ENCODE results near the gene P2RX7.

Gene P2RX7

DNA sequence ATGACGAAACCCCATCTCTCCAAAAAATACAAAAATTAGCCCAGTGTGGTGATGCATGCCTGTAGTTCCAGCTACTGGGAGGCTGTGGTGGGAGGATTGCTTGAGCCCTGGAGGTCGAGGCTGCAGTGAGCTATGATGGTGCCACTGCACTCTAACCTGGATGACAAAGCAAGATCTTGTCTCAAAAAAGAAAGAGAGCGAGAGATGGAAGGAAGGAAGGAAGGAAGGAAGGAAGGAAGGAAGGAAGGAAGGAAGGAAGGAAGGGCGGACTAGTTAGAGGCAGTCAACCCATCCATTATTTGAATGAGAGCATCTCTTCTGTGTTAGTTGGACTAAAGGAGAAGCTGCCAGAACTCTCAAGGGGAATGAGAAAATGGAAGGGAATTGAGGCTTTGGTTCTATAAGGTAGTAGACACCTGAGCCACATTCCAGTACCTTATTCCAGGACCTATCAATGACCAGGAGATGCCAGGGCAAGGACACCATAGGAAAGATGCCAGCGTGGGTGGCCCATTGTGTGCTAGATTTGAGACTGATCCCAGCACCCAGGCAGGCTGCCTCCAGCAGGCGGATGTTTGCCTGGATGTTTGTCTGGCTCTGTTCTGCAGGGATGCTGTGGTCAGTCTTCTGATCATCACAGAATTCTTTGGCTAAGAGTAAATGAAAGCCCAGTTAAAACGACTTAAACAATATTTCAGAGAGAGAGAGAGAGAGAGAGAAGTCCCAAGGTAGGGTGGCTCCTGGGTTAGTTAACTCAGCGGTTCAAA is 11.5 kb upstream of the P2RX7 start:
- Histone ChIP-seq H3K27me3 (ENCODE audit: insufficient read depth, poor library complexity, severe bottlenecking) (no peaks in the 10 kb centered on the region), H3K27ac (replicated peaks) (no peak overlapping the region), H3K4me3 (replicated peaks; ENCODE audit: insufficient read depth, low read length) (no peak overlapping the region)
- TF ChIP-seq POLR2AphosphoS5 (IDR thresholded peaks at IDR 0.05; ENCODE audit: low read depth) (no peak), GABPA (IDR thresholded peaks at IDR 0.05; ENCODE audit: low read depth) (no peak), SPI1 (IDR thresholded peaks at IDR 0.05; ENCODE audit: borderline replicate concordance, low read depth) (no peak)
- TF ChIP-seq, protein P1, sequence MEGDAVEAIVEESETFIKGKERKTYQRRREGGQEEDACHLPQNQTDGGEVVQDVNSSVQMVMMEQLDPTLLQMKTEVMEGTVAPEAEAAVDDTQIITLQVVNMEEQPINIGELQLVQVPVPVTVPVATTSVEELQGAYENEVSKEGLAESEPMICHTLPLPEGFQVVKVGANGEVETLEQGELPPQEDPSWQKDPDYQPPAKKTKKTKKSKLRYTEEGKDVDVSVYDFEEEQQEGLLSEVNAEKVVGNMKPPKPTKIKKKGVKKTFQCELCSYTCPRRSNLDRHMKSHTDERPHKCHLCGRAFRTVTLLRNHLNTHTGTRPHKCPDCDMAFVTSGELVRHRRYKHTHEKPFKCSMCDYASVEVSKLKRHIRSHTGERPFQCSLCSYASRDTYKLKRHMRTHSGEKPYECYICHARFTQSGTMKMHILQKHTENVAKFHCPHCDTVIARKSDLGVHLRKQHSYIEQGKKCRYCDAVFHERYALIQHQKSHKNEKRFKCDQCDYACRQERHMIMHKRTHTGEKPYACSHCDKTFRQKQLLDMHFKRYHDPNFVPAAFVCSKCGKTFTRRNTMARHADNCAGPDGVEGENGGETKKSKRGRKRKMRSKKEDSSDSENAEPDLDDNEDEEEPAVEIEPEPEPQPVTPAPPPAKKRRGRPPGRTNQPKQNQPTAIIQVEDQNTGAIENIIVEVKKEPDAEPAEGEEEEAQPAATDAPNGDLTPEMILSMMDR (IDR thresholded peaks at IDR 0.05; ENCODE audit: insufficient read depth, low read length): no peak
- TF ChIP-seq, protein P2, sequence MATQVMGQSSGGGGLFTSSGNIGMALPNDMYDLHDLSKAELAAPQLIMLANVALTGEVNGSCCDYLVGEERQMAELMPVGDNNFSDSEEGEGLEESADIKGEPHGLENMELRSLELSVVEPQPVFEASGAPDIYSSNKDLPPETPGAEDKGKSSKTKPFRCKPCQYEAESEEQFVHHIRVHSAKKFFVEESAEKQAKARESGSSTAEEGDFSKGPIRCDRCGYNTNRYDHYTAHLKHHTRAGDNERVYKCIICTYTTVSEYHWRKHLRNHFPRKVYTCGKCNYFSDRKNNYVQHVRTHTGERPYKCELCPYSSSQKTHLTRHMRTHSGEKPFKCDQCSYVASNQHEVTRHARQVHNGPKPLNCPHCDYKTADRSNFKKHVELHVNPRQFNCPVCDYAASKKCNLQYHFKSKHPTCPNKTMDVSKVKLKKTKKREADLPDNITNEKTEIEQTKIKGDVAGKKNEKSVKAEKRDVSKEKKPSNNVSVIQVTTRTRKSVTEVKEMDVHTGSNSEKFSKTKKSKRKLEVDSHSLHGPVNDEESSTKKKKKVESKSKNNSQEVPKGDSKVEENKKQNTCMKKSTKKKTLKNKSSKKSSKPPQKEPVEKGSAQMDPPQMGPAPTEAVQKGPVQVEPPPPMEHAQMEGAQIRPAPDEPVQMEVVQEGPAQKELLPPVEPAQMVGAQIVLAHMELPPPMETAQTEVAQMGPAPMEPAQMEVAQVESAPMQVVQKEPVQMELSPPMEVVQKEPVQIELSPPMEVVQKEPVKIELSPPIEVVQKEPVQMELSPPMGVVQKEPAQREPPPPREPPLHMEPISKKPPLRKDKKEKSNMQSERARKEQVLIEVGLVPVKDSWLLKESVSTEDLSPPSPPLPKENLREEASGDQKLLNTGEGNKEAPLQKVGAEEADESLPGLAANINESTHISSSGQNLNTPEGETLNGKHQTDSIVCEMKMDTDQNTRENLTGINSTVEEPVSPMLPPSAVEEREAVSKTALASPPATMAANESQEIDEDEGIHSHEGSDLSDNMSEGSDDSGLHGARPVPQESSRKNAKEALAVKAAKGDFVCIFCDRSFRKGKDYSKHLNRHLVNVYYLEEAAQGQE (IDR thresholded peaks at IDR 0.05; ENCODE audit: insufficient replicate concordance, low read depth): no peak
- DNase-seq (ENCODE audit: low read depth in 1 of 2, low spot score in 1 of 2): no peak

DNA sequence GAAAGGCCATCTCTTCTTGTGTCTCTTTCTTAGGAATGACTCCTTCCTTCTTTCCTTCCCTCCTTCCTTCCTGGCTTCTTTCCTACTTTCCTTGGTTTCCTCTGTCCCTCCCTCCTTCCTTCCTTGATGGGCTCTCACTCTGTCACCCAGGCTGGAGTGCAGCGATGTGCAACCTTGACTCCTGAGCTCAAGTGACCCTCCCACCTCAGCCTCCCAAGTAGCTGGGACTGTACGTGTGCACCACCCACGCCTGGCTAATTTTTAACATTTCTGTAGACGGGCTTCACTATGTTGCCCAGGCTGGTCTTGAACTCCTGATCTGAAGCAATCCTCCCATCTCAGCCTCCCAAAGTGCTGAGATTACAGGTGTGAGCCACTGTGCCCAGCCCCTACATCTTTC is 10.9 kb upstream of the P2RX7 start:
- TF ChIP-seq SPI1 (IDR thresholded peaks at IDR 0.05; ENCODE audit: borderline replicate concordance, low read depth) (no peak), POLR2AphosphoS5 (IDR thresholded peaks at IDR 0.05; ENCODE audit: low read depth) (no peak)
- TF ChIP-seq, protein P2 (IDR thresholded peaks at IDR 0.05; ENCODE audit: insufficient replicate concordance, low read depth): no peak
- TF ChIP-seq, protein P1 (IDR thresholded peaks at IDR 0.05; ENCODE audit: insufficient read depth, low read length): no peak
- DNase-seq (ENCODE audit: low read depth in 1 of 2, low spot score in 1 of 2): no peak
- Histone ChIP-seq H3K27ac (replicated peaks) (no peak overlapping the region), H3K4me3 (replicated peaks; ENCODE audit: insufficient read depth, low read length) (no peak overlapping the region), H3K27me3 (ENCODE audit: insufficient read depth, poor library complexity, severe bottlenecking) (no peaks in the 10 kb centered on the region)

DNA sequence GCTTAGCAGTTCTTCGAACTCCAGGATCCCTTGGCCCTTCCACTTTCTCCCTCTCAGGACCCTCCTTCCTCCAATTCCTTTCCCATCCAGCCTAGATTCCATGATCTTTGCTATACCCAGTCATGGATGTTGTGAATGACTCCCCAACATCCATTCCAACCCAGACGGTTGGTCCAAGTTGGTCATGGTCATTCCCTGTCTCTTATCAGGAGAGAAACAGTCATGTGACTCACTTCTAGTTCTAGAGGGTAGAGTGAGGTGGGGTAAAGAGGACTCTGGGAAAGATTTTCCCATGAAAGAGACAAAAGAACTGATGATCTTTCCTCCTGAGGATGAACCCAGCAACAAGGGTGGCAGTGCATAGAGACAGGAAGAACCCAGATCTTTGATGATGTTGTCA is 9.2 kb upstream of the P2RX7 start:
- Histone ChIP-seq H3K27ac (replicated peaks) (no peak overlapping the region), H3K4me3 (replicated peaks; ENCODE audit: insufficient read depth, low read length) (no peak overlapping the region), H3K27me3 (ENCODE audit: insufficient read depth, poor library complexity, severe bottlenecking) (no peaks in the 10 kb centered on the region)
- DNase-seq (ENCODE audit: low read depth in 1 of 2, low spot score in 1 of 2): no peak
- TF ChIP-seq, protein P1 (IDR thresholded peaks at IDR 0.05; ENCODE audit: insufficient read depth, low read length): no peak
- TF ChIP-seq, protein P2 (IDR thresholded peaks at IDR 0.05; ENCODE audit: insufficient replicate concordance, low read depth): no peak
- TF ChIP-seq GABPA (IDR thresholded peaks at IDR 0.05; ENCODE audit: low read depth) (no peak), SPI1 (IDR thresholded peaks at IDR 0.05; ENCODE audit: borderline replicate concordance, low read depth) (no peak), POLR2AphosphoS5 (IDR thresholded peaks at IDR 0.05; ENCODE audit: low read depth) (no peak)

Data from HL-60 (cell line).